Spleen (tissue), 11 donors: ENCODE data around the gene ELFN2. TPM values are rescaled to one million over a fixed set of nuclear protein-coding genes. Genes with fewer than 3 reads are reported as not detected.

ENCODE experiments used
- DNase-seq: peaks from one replicate; pipeline ENCODE4 v3.0.0-alpha.2; 2020
- H3K27ac ChIP-seq, 8 donors: fragments of 200-600 bp; sonication (generic) in 7 of 8; 1 replicate in 4 of 8; 2 replicates in 4 of 8; pipeline versions ENCODE4 v1.5.0 to v1.8.0; 2016 to 2021; ENCODE audit warnings: inconsistent platforms in 4 of 8, mild to moderate bottlenecking in 4 of 8, moderate library complexity in 1 of 8
- H3K27me3 ChIP-seq, 7 donors: fragments of 200-600 bp; sonication (generic) in 6 of 7; replicated peaks in 1 of 7; 1 replicate in 4 of 7; 2 replicates in 3 of 7; pipeline versions ENCODE4 v1.5.0 to v1.8.0; 2016 to 2021; ENCODE audit warnings: inconsistent platforms in 3 of 7, mild to moderate bottlenecking in 1 of 7
- H3K36me3 ChIP-seq, 6 donors: fragments of 200-600 bp; sonication (generic) in 5 of 6; 1 replicate in 4 of 6; 2 replicates in 2 of 6; pipeline versions ENCODE4 v1.5.0 to v1.8.0; 2016 to 2021; ENCODE audit warnings: inconsistent platforms in 2 of 6
- H3K4me1 ChIP-seq, 6 donors: fragments of 200-600 bp; sonication (generic) in 5 of 6; 1 replicate in 3 of 6; 2 replicates in 3 of 6; pipeline versions ENCODE4 v1.5.0 to v1.8.0; 2016 to 2021; ENCODE audit warnings: inconsistent platforms in 3 of 6
- H3K4me3 ChIP-seq, 8 donors: fragments of 200-600 bp; sonication (generic) in 7 of 8; 1 replicate in 4 of 8; 2 replicates in 4 of 8; pipeline versions ENCODE4 v1.5.0 to v1.8.0; 2016 to 2021; ENCODE audit warnings: inconsistent platforms in 4 of 8, mild to moderate bottlenecking in 4 of 8, moderate library complexity in 2 of 8
- H3K9me3 ChIP-seq, 8 donors: fragments of 200-600 bp; sonication (generic) in 7 of 8; 1 replicate in 4 of 8; 2 replicates in 4 of 8; pipeline versions ENCODE4 v1.5.0 to v1.8.0; 2016 to 2021; ENCODE audit warnings: inconsistent platforms in 4 of 8
- POLR2A ChIP-seq, 3 donors: fragments of 450-650 bp; IDR thresholded peaks; one replicate each; pipeline ENCODE4 v1.5.1; 2017; ENCODE audit warnings: antibody characterized with exemption in 3 of 3, mild to moderate bottlenecking in 1 of 3
- POLR2AphosphoS5 ChIP-seq, 3 donors: sonication (generic); formaldehyde crosslinking; IDR thresholded peaks; one replicate each; pipeline ENCODE4 v1.5.1; 2017; ENCODE audit warnings: antibody characterized with exemption in 3 of 3
- WGBS, 5 donors: extraction: QIAGEN DNeasy Blood & Tissue Kit in 3 of 5; methylation state at CpG; one replicate each; pipeline versions ENCODE4 v1.1.5 to v1.1.7; 2013 to 2018; 5-methylcytosine and 5-hydroxymethylcytosine counted together
- intact Hi-C: fragments of 100-400 bp; cut with DNase I; formaldehyde crosslinking; loops from one replicate; pipeline ENCODE4 v1.15.0; 2023; ENCODE audit warnings: low total_unique reads
- polyA plus RNA-seq, 3 donors: library from polyadenylated mRNA; stranded (reverse); fragments of 200-250 nt; gene quantifications; one replicate each; pipeline ENCODE4 v1.2.1, GENCODE V29; 2013
- total RNA-seq, 7 donors: library from RNA; depleted of rRNA in 3 of 7; stranded (reverse); fragments of >200 nt in 3 of 7; fragmentation: NEBNext Ultra II Directional in 4 of 7; extraction: Animal tissue kit (Norgen Biotek cat#: 25700) in 4 of 7; gene quantifications; one replicate each; pipeline versions ENCODE4 v1.1.0 to v1.2.1, GENCODE V29; 2016 to 2021
- TF ChIP-seq, protein P1 (sequence below), 11 experiments: fragments of 200-600 bp in 7 of 11; fragments of 450-650 bp in 4 of 11; sonication (generic) in 4 of 11; IDR thresholded peaks in 8 of 11; conservative IDR thresholded peaks in 3 of 11; 1 replicate in 7 of 11; 2 replicates in 4 of 11; pipeline versions ENCODE4 v1.4.0 to v1.8.0; 2016 to 2021; ENCODE audit warnings: antibody characterized with exemption in 11 of 11, inconsistent platforms in 4 of 11, mild to moderate bottlenecking in 1 of 11
- donor health status: healthy with polysubstance abuse.
- donor health status: DM: no; HTN: no; CAD: no; lungs with moderate emphysema.
- donor health status: DM: no; HTN: no; CAD: no.
- donor health status: Bipolar disorder and iron deficiency.
- donor health status: healthy.
- donor health status: DM: no; HTN: no; CAD: no.
- donor health status: DM: yes; HTN: yes; CAD: no.

Gene ELFN2
- total and polyA plus RNA-seq, 10 donors = 0.02 to 0.19 (median 0.07) TPM; not detected in 1

DNA sequence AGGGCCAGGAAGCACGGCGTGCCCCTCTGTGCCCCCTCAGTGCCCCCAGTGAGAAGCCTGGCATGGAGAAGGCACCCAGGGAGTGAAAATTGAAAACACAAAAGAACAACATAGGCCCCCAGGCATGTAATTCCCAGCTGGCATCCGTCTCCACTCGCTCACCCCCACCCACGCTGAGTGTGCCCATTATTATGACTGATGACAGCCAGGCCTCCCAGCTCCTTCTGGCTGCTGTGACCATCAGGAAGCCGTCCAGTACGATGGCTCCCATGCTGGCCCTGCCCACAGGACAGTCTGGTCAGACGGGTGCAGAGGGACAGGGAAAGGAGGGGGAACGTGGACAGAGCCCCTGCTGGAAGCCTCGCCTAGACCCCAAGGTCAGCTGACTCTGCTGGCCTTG, 30.1 kb downstream of the ELFN2 start:
- intact Hi-C loops = no loop called here
- DNase-seq = no peak
- peaks cover 0 to 44% (median 0%) of the 10 kb centered on the region in 7 donors for H3K27me3 ChIP-seq
- H3K27ac ChIP-seq = no peak overlapping the region
- no peaks in the 10 kb centered on the region for H3K4me1 ChIP-seq
- no peaks in the 10 kb centered on the region for H3K36me3 ChIP-seq
- no peak overlapping the region for H3K4me3 ChIP-seq
- TF ChIP-seq, protein P1, sequence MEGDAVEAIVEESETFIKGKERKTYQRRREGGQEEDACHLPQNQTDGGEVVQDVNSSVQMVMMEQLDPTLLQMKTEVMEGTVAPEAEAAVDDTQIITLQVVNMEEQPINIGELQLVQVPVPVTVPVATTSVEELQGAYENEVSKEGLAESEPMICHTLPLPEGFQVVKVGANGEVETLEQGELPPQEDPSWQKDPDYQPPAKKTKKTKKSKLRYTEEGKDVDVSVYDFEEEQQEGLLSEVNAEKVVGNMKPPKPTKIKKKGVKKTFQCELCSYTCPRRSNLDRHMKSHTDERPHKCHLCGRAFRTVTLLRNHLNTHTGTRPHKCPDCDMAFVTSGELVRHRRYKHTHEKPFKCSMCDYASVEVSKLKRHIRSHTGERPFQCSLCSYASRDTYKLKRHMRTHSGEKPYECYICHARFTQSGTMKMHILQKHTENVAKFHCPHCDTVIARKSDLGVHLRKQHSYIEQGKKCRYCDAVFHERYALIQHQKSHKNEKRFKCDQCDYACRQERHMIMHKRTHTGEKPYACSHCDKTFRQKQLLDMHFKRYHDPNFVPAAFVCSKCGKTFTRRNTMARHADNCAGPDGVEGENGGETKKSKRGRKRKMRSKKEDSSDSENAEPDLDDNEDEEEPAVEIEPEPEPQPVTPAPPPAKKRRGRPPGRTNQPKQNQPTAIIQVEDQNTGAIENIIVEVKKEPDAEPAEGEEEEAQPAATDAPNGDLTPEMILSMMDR (IDR thresholded peaks at IDR 0.05 in 8 of 11, conservative IDR thresholded peaks at IDR 0.05 in 3 of 11) = no peak
- TF ChIP-seq POLR2A (IDR thresholded peaks at IDR 0.05) (no peak), POLR2AphosphoS5 (IDR thresholded peaks at IDR 0.05) (peak in 1 of 3 donors; percentile 52)
- WGBS, 5 donors = 51 to 86% (median 75%) methylated on average over 5 to 10 of the region's 10 CpGs
- H3K9me3 ChIP-seq = no peaks in the 10 kb centered on the region

DNA sequence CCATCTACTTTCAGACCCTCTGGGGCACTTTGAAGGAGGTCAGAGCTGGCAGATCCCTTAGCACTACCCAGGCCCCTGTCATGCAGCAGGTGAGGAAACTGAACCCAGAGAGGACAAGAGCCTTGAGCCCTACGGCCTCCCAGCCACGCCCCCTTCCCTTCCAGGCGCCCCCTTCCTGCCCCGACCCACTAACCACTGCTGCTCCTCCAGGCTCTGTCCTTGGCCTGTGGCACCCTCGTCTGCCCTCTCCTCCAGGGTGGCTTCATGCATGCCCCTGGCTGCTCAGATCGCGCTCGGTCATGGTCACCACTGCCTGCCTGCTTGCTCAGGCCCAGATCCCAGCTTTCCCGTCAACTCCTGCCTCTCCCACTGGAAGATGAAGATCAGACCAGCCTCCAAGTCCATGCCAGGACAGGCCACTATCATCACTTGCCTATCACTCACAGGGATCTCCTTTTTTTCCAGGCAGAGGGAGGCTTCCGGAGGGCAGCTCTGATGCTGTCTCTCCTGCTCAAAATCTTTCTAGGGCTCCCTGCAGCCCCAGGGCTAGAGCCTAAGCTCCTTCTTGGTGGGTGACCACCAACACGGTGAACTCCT, 30.7 kb downstream of the ELFN2 start:
- TF ChIP-seq POLR2AphosphoS5 (IDR thresholded peaks at IDR 0.05) = no peak
- TF ChIP-seq POLR2A (IDR thresholded peaks at IDR 0.05) = no peak
- TF ChIP-seq, protein P1 (IDR thresholded peaks at IDR 0.05 in 8 of 11, conservative IDR thresholded peaks at IDR 0.05 in 3 of 11) = no peak
- no peak overlapping the region for H3K4me3 ChIP-seq
- H3K36me3 ChIP-seq = no peaks in the 10 kb centered on the region
- H3K27me3 ChIP-seq = peaks cover 0 to 44% (median 0%) of the 10 kb centered on the region in 7 donors
- no peaks in the 10 kb centered on the region for H3K4me1 ChIP-seq
- 49 to 69% (median 54%) methylated on average over 10 to 11 of the region's 11 CpGs for WGBS, 5 donors
- no peaks in the 10 kb centered on the region for H3K9me3 ChIP-seq
- intact Hi-C loops = no loop called here
- no peak overlapping the region for H3K27ac ChIP-seq
- no peak for DNase-seq

DNA sequence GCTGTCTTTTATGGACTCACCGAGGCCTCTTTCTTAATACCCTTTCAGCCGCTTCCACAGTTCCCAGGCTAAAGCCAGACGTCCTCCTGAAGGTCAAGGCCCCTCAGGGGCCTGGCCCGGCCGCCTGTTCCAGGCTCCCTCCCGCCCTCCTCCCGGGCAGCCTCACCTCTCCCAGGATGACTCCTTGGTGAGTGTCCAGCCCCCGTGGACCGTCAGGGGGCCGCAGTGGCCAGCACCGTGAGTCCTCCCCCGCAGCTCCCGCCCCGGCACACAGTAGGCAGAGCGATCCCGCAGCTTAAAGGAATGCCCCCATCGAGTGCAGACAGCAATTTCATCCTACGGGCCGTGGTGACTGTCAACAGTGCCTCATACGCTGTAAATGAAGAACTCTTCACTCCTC, 32.9 kb downstream of the ELFN2 start:
- intact Hi-C loops = no loop called here
- WGBS, 5 donors = 70 to 90% (median 85%) methylated on average over 13 to 20 of the region's 20 CpGs
- Histone ChIP-seq H3K27me3 (peaks cover 0 to 49% (median 0%) of the 10 kb centered on the region in 7 donors), H3K27ac (no peak overlapping the region), H3K4me1 (no peaks in the 10 kb centered on the region), H3K36me3 (no peaks in the 10 kb centered on the region), H3K4me3 (no peak overlapping the region), H3K9me3 (no peaks in the 10 kb centered on the region)
- TF ChIP-seq, protein P1 (IDR thresholded peaks at IDR 0.05 in 8 of 11, conservative IDR thresholded peaks at IDR 0.05 in 3 of 11) = no peak
- TF ChIP-seq POLR2A (IDR thresholded peaks at IDR 0.05) (no peak), POLR2AphosphoS5 (IDR thresholded peaks at IDR 0.05) (no peak)
- DNase-seq = no peak

DNA sequence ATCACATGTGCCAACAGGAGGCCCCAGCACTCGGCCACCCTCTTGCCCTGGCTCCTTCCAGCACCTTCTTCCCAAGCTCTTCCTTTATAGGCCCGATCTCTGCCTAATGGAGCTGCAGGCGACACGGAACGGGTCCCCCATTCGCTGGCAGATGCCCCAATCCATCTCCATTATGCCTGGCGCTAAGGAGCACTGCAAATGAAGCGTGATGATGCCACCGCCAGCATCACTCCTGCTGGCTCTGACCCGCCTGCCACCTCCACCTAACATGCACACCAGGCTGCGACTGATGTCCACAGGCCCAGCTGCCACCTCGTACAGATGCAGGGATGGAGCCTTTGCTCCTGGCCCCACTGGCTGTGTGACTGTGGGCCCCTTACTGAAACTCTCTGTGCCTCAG, 33.5 kb downstream of the ELFN2 start:
- Histone ChIP-seq H3K4me3 (no peak overlapping the region), H3K27ac (no peak overlapping the region), H3K4me1 (no peaks in the 10 kb centered on the region), H3K36me3 (no peaks in the 10 kb centered on the region), H3K9me3 (no peaks in the 10 kb centered on the region), H3K27me3 (peaks cover 0 to 50% (median 0%) of the 10 kb centered on the region in 7 donors)
- WGBS, 5 donors = 86 to 96% (median 90%) methylated on average over 11 to 12 of the region's 12 CpGs
- no peak for DNase-seq
- intact Hi-C loops = no loop called here
- TF ChIP-seq, protein P1 (IDR thresholded peaks at IDR 0.05 in 8 of 11, conservative IDR thresholded peaks at IDR 0.05 in 3 of 11) = no peak
- TF ChIP-seq POLR2A (IDR thresholded peaks at IDR 0.05) = no peak
- TF ChIP-seq POLR2AphosphoS5 (IDR thresholded peaks at IDR 0.05) = no peak
